ENCODE measurements around the gene RALGPS1.

DNA sequence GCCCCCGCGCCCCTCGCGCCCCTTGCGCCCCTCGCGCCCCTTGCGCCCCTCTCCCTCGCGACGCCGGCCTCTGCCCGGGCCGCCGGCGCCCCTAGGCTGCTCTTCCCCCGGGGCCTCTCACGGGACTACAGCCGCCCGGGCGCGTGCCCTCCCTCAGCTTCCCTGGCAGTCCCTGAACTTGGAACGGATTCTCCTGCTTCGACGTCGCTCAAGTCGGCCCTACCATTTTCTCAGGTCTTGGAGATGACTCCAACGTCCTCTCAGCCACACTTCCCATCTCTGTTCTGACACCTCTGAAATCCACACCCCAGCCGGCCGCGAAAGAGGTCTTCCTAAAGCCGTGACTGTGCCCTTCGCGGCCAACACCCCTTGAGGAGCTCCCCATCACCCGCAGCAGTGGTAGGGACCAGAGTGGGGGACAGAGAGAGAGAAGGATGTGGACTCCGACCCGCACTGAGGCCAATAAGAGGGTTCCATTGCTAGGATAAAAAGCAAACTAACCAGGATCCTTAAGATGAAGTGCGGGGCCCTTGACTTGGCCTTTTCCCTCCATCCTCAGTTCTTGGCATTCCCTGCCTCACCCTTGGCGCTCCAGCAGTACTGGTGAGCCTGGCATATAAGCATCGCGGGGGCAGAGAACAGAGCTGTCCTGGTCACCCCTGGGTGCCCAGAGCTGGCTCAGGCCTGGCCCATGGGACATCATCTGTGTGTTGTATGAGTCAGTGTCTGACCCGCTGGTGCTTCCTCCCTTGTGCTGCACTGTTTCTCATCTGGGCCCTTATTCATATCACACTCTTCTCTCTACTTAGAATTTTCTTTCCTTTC lies 311.4 kb downstream of the RALGPS1 start:
- TF ChIP-seq, protein P1, sequence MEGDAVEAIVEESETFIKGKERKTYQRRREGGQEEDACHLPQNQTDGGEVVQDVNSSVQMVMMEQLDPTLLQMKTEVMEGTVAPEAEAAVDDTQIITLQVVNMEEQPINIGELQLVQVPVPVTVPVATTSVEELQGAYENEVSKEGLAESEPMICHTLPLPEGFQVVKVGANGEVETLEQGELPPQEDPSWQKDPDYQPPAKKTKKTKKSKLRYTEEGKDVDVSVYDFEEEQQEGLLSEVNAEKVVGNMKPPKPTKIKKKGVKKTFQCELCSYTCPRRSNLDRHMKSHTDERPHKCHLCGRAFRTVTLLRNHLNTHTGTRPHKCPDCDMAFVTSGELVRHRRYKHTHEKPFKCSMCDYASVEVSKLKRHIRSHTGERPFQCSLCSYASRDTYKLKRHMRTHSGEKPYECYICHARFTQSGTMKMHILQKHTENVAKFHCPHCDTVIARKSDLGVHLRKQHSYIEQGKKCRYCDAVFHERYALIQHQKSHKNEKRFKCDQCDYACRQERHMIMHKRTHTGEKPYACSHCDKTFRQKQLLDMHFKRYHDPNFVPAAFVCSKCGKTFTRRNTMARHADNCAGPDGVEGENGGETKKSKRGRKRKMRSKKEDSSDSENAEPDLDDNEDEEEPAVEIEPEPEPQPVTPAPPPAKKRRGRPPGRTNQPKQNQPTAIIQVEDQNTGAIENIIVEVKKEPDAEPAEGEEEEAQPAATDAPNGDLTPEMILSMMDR (IDR thresholded peaks at IDR 0.05), result no peak
- no peak for TF ChIP-seq POLR2A (IDR thresholded peaks at IDR 0.05)
